H9 (cell line): ENCODE measurements around the gene TMEM14C. TPM values are rescaled to one million over a fixed set of nuclear protein-coding genes. Genes with fewer than 3 reads are reported as not detected.

ENCODE experiments used
- DNase-seq: peaks from one replicate; pipeline ENCODE4 v3.0.0-alpha.2; 2017
- H2AFZ ChIP-seq: one replicate; pipeline ENCODE4 v1.6.1; 2013; ENCODE audit warnings: mild to moderate bottlenecking, low read length, control low read depth, moderate library complexity
- H2AK5ac ChIP-seq: 2 replicates; pipeline ENCODE4 v1.6.1; 2013; ENCODE audit warnings: low read length, control low read depth, mixed read lengths; ENCODE audit not compliant: insufficient read length
- H2BK120ac ChIP-seq: one replicate; pipeline ENCODE4 v1.6.1; 2013; ENCODE audit warnings: low read depth, mild to moderate bottlenecking, low read length, control low read depth, inconsistent platforms; ENCODE audit not compliant: poor library complexity, severe bottlenecking
- H2BK12ac ChIP-seq: 2 replicates; pipeline ENCODE4 v1.6.1; 2013; ENCODE audit warnings: low read length, control low read depth, mixed read lengths, low read depth; ENCODE audit not compliant: insufficient read length
- H2BK15ac ChIP-seq: 2 replicates; pipeline ENCODE4 v1.6.1; 2013; ENCODE audit warnings: low read depth, low read length, control low read depth
- H2BK20ac ChIP-seq: one replicate; pipeline ENCODE4 v1.6.1; 2013; ENCODE audit warnings: low read depth, mild to moderate bottlenecking, low read length, control low read depth, inconsistent platforms; ENCODE audit not compliant: poor library complexity, severe bottlenecking
- H2BK5ac ChIP-seq: 2 replicates; pipeline ENCODE4 v1.6.1; 2013; ENCODE audit warnings: low read length, control low read depth, mixed read lengths; ENCODE audit not compliant: insufficient read length
- H3K14ac ChIP-seq: 2 replicates; pipeline ENCODE4 v1.6.1; 2013; ENCODE audit warnings: low read length, control low read depth; ENCODE audit not compliant: insufficient read depth
- H3K18ac ChIP-seq: 2 replicates; pipeline ENCODE4 v1.6.1; 2013; ENCODE audit warnings: low read depth, mild to moderate bottlenecking, mixed read lengths, low read length, control low read depth; ENCODE audit not compliant: insufficient read length
- H3K23ac ChIP-seq: 2 replicates; pipeline ENCODE4 v1.6.1; 2013; ENCODE audit warnings: low read length, control low read depth, mixed read lengths, low read depth; ENCODE audit not compliant: insufficient read length
- H3K23me2 ChIP-seq: 2 replicates; pipeline ENCODE4 v1.6.1; 2013; ENCODE audit warnings: low read depth, mild to moderate bottlenecking, mixed read lengths, low read length, control low read depth; ENCODE audit not compliant: insufficient read length, poor library complexity, severe bottlenecking
- H3K27ac ChIP-seq: 2 replicates; pipeline ENCODE4 v1.5.1; 2013; ENCODE audit warnings: low read length, control low read depth, mixed read lengths, low read depth; ENCODE audit not compliant: insufficient read length
- H3K27me3 ChIP-seq: 2 replicates; pipeline ENCODE4 v1.6.1; 2013; ENCODE audit warnings: low read length, control low read depth, inconsistent platforms; ENCODE audit not compliant: insufficient read depth
- H3K4ac ChIP-seq: 2 replicates; pipeline ENCODE4 v1.6.1; 2013; ENCODE audit warnings: low read depth, mild to moderate bottlenecking, control low read depth, inconsistent platforms, low read length, moderate library complexity
- H3K4me1 ChIP-seq: 2 replicates; pipeline ENCODE4 v1.6.1; 2013; ENCODE audit warnings: low read length, control low read depth, inconsistent platforms; ENCODE audit not compliant: insufficient read depth
- H3K4me2 ChIP-seq: 2 replicates; pipeline ENCODE4 v1.6.1; 2013; ENCODE audit warnings: low read length, control low read depth, mixed read lengths; ENCODE audit not compliant: insufficient read length, insufficient read depth
- H3K56ac ChIP-seq: 2 replicates; pipeline ENCODE4 v1.6.1; 2013; ENCODE audit warnings: low read depth, mild to moderate bottlenecking, mixed read lengths, low read length, control low read depth; ENCODE audit not compliant: insufficient read length
- H3K79me1 ChIP-seq: 2 replicates; pipeline ENCODE4 v1.6.1; 2013; ENCODE audit warnings: low read depth, mild to moderate bottlenecking, moderate library complexity, low read length, control low read depth, inconsistent platforms; ENCODE audit not compliant: insufficient read depth, poor library complexity, severe bottlenecking
- H3K79me2 ChIP-seq: 2 replicates; pipeline ENCODE4 v1.6.1; 2013; ENCODE audit warnings: low read length, control low read depth, inconsistent platforms; ENCODE audit not compliant: insufficient read depth
- H3K9ac ChIP-seq: 2 replicates; pipeline ENCODE4 v1.6.1; 2013; ENCODE audit warnings: low read length, control low read depth, mixed read lengths; ENCODE audit not compliant: insufficient read length; ENCODE audit errors: extremely low read depth
- H3K9me3 ChIP-seq: one replicate; pipeline ENCODE4 v1.6.1; 2013; ENCODE audit warnings: low read depth, low read length, inconsistent platforms; ENCODE audit not compliant: control insufficient read depth
- H3T11ph ChIP-seq: one replicate; pipeline ENCODE4 v1.6.1; 2013; ENCODE audit warnings: mild to moderate bottlenecking, low read length, control low read depth, inconsistent platforms
- H4K20me1 ChIP-seq: one replicate; pipeline ENCODE4 v1.6.1; 2013; ENCODE audit not compliant: control insufficient read depth, insufficient read length, insufficient read depth
- H4K5ac ChIP-seq: 2 replicates; pipeline ENCODE4 v1.6.1; 2013; ENCODE audit warnings: low read depth, mild to moderate bottlenecking, mixed read lengths, low read length, control low read depth; ENCODE audit not compliant: insufficient read length
- H4K8ac ChIP-seq: replicated peaks from 2 replicates; pipeline ENCODE4 v1.6.1; 2013; ENCODE audit warnings: low read length, control low read depth, mixed read lengths, low read depth; ENCODE audit not compliant: insufficient read length
- H4K91ac ChIP-seq: 2 replicates; pipeline ENCODE4 v1.6.1; 2013; ENCODE audit warnings: low read depth, mild to moderate bottlenecking, moderate library complexity, mixed read lengths, low read length, control low read depth; ENCODE audit not compliant: insufficient read length
- H3K27ac Mint-ChIP-seq, 3 experiments: 2 replicates in 2 of 3; 3 replicates in 1 of 3; pipeline ENCODE4 v1.8.0; 2020 to 2021; ENCODE audit warnings: mixed read lengths in 3 of 3, mild to moderate bottlenecking in 1 of 3, moderate library complexity in 1 of 3
- H3K27me3 Mint-ChIP-seq: 2 replicates; pipeline ENCODE4 v1.8.0; 2021; ENCODE audit warnings: low read depth, mild to moderate bottlenecking, moderate library complexity, mixed read lengths
- H3K36me3 Mint-ChIP-seq, 3 experiments: 2 replicates in 2 of 3; 3 replicates in 1 of 3; pipeline ENCODE4 v1.8.0; 2020 to 2021; ENCODE audit warnings: low read depth in 3 of 3, mixed read lengths in 3 of 3; ENCODE audit not compliant: insufficient read depth in 1 of 3
- H3K4me1 Mint-ChIP-seq, 2 experiments: 2 replicates each; pipeline ENCODE4 v1.8.0; 2020; ENCODE audit warnings: mixed read lengths in 2 of 2
- H3K4me3 Mint-ChIP-seq, 2 experiments: 2 replicates in 1 of 2; 3 replicates in 1 of 2; pipeline ENCODE4 v1.8.0; 2020 to 2021; ENCODE audit warnings: mild to moderate bottlenecking in 2 of 2, mixed read lengths in 2 of 2, moderate library complexity in 1 of 2
- H3K9me3 Mint-ChIP-seq, 2 experiments: 2 replicates in 1 of 2; 3 replicates in 1 of 2; pipeline ENCODE4 v1.8.0; 2020; ENCODE audit warnings: mild to moderate bottlenecking in 2 of 2, mixed read lengths in 2 of 2, moderate library complexity in 1 of 2
- WGBS: extraction: QIAGEN DNeasy Blood & Tissue Kit; methylation state at CpG from one replicate; pipeline ENCODE4 v1.1.7; 2013; ENCODE audit warnings: missing lambda C conversion rate, low lambda C conversion rate, mixed read lengths; ENCODE audit not compliant: insufficient read length; ENCODE audit errors: extremely low coverage; 5-methylcytosine and 5-hydroxymethylcytosine counted together
- total RNA-seq: library from RNA; stranded (reverse); gene quantifications from 2 replicates; pipeline ENCODE4 v1.2.1, GENCODE V29; 2021
- TF ChIP-seq, protein P1 (sequence below): fragments of 200-600 bp; sonication (generic); conservative IDR thresholded peaks from 3 replicates; pipeline ENCODE4 v1.8.0; 2021; ENCODE audit warnings: antibody characterized with exemption, mild to moderate bottlenecking

TMEM14C gene
- total RNA-seq, 1 experiment from 2014 or later = 94.4 TPM

GRCh38 chr6:10743515-10743914, 20.6 kb downstream of the TMEM14C start:
- Histone ChIP-seq H3K56ac (no peak overlapping the region), H2AK5ac (no peak overlapping the region), H3K4ac (no peak overlapping the region), H3K9ac (no peak overlapping the region), H3K4me1 (peaks cover under 1% of the 10 kb centered on the region; the same call in 1 of the 2 replicates), H3K23me2 (peaks cover 3% of the 10 kb centered on the region), H2BK15ac (no peak overlapping the region), H3K4me2 (no peak overlapping the region), H4K8ac (no peak overlapping the region), H3K27me3 (no peaks in the 10 kb centered on the region), H3K79me1 (peaks cover 5% of the 10 kb centered on the region), H3K18ac (no peak overlapping the region), H4K20me1 (no peaks in the 10 kb centered on the region), H2BK5ac (no peak overlapping the region), H3K23ac (no peak overlapping the region), H2AFZ (no peak overlapping the region), H2BK20ac (no peak overlapping the region), H3K79me2 (peaks cover 6% of the 10 kb centered on the region; the same call in 1 of the 2 replicates), H3K14ac (no peak overlapping the region), H3T11ph (no peak overlapping the region), H3K27ac (no peak overlapping the region), H2BK120ac (no peak overlapping the region), H4K91ac (no peak overlapping the region), H2BK12ac (no peak overlapping the region), H3K9me3 (no peaks in the 10 kb centered on the region), H4K5ac (no peak overlapping the region)
- no peak overlapping the region for H3K27ac Mint-ChIP-seq
- no CpG with 5 or more reads among the region's 6 CpGs for WGBS
- TF ChIP-seq, protein P1, sequence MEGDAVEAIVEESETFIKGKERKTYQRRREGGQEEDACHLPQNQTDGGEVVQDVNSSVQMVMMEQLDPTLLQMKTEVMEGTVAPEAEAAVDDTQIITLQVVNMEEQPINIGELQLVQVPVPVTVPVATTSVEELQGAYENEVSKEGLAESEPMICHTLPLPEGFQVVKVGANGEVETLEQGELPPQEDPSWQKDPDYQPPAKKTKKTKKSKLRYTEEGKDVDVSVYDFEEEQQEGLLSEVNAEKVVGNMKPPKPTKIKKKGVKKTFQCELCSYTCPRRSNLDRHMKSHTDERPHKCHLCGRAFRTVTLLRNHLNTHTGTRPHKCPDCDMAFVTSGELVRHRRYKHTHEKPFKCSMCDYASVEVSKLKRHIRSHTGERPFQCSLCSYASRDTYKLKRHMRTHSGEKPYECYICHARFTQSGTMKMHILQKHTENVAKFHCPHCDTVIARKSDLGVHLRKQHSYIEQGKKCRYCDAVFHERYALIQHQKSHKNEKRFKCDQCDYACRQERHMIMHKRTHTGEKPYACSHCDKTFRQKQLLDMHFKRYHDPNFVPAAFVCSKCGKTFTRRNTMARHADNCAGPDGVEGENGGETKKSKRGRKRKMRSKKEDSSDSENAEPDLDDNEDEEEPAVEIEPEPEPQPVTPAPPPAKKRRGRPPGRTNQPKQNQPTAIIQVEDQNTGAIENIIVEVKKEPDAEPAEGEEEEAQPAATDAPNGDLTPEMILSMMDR = no peak
- H3K4me1 Mint-ChIP-seq = peaks cover 16 to 19% of the 10 kb centered on the region in 2 experiments
- no peaks in the 10 kb centered on the region for H3K27me3 Mint-ChIP-seq
- DNase-seq = no peak
- H3K9me3 Mint-ChIP-seq = no peaks in the 10 kb centered on the region; a peak in 1 of 5 replicates
- H3K4me3 Mint-ChIP-seq = no peak overlapping the region
- peaks cover 0 to 8% (median 0%) of the 10 kb centered on the region in 3 experiments; a peak in 2 of 7 replicates for H3K36me3 Mint-ChIP-seq
